NCI-H1436 (cell line): ENCODE measurements around the gene AK4.

Source experiments
- DNase-seq: peaks from one replicate; lab custom pipeline; 2025; lab: John Stamatoyannopoulos, UW

Gene AK4

GRCh38 chr1:65279070-65279779 lies 131.2 kb downstream of the AK4 start:
- no peak for DNase-seq
